Caco-2 (cell line): ENCODE measurements around the gene LYVE1. TPM values are rescaled to one million over a fixed set of nuclear protein-coding genes. Genes with fewer than 3 reads are reported as not detected.

ENCODE experiments used
- BruUV-seq: library from RNA; stranded (reverse); fragments of 400-500 nt; replicated peaks from 2 replicates; lab custom pipeline; 2021; lab: Mats Ljungman, UMichigan
- CTCF ChIA-PET: fragments of 300-600 bp; sonication (Branson Sonifier 250); formaldehyde crosslinking; loops from one replicate; lab custom pipeline; 2022; ENCODE audit warnings: antibody characterized with exemption; lab: Charles Lee
- POLR2A ChIA-PET: fragments of 300-600 bp; sonication (Branson Sonifier 250); formaldehyde crosslinking; loops from one replicate; lab custom pipeline; 2022; ENCODE audit warnings: antibody characterized with exemption; lab: Charles Lee
- DNase-seq, 2 experiments: peaks; one replicate each; pipeline versions ENCODE4 v3.0.0 to v3.0.0-alpha.2; 2020 to 2022
- H3K27me3 ChIP-seq: replicated peaks from 2 replicates; pipeline ENCODE4 v1.6.0; 2011; ENCODE audit warnings: low read length; ENCODE audit not compliant: control insufficient read depth, insufficient read depth
- H3K36me3 ChIP-seq: 2 replicates; pipeline ENCODE4 v1.5.1; 2011; ENCODE audit warnings: low read length; ENCODE audit not compliant: control insufficient read depth, insufficient read depth
- H3K4me1 ChIP-seq: fragments of 250-450 bp; sonication (Bioruptor Pico); 2 replicates; pipeline ENCODE4 v1.5.1; 2020; ENCODE audit warnings: mild to moderate bottlenecking
- H3K4me3 ChIP-seq: 2 replicates; pipeline ENCODE4 v1.5.1; 2011; ENCODE audit warnings: low read depth, mild to moderate bottlenecking, control low read depth, low read length
- H3K9me3 ChIP-seq: fragments of 250-450 bp; sonication (Bioruptor Pico); 2 replicates; pipeline ENCODE4 v1.5.1; 2020; ENCODE audit warnings: mild to moderate bottlenecking, moderate library complexity
- H3K27ac Mint-ChIP-seq: one replicate; pipeline ENCODE4 v1.8.0; 2022; ENCODE audit warnings: mixed read lengths; ENCODE audit not compliant: unreplicated experiment
- H3K27me3 Mint-ChIP-seq: one replicate; pipeline ENCODE4 v1.8.0; 2022; ENCODE audit warnings: mixed read lengths; ENCODE audit not compliant: insufficient read depth, unreplicated experiment
- H3K36me3 Mint-ChIP-seq: one replicate; pipeline ENCODE4 v1.8.0; 2022; ENCODE audit warnings: mild to moderate bottlenecking, mixed read lengths; ENCODE audit not compliant: insufficient read depth, unreplicated experiment
- H3K4me1 Mint-ChIP-seq: one replicate; pipeline ENCODE4 v1.8.0; 2022; ENCODE audit warnings: low read depth, mixed read lengths; ENCODE audit not compliant: unreplicated experiment
- H3K4me3 Mint-ChIP-seq: one replicate; pipeline ENCODE4 v1.8.0; 2022; ENCODE audit warnings: mild to moderate bottlenecking, moderate library complexity, mixed read lengths; ENCODE audit not compliant: unreplicated experiment
- H3K9me3 Mint-ChIP-seq: one replicate; pipeline ENCODE4 v1.8.0; 2022; ENCODE audit warnings: mixed read lengths; ENCODE audit not compliant: unreplicated experiment
- intact Hi-C: fragments of 100-400 bp; cut with micrococcal nuclease; formaldehyde crosslinking; loops from one replicate; pipeline ENCODE4 v1.10.0; 2022; ENCODE audit not compliant: unreplicated experiment
- total RNA-seq: library from RNA; stranded (reverse); gene quantifications from 2 replicates; pipeline ENCODE4 v1.2.3, GENCODE V29; 2022
- TF ChIP-seq, protein P1 (sequence below), 2 experiments: fragments of 200-600 bp in 1 of 2; IDR thresholded peaks; 1 replicate in 1 of 2; 2 replicates in 1 of 2; pipeline versions ENCODE4 v1.5.1 to v1.8.0; 2011 to 2022; ENCODE audit warnings: antibody characterized with exemption in 1 of 2, control low read depth in 1 of 2, inconsistent platforms in 1 of 2, low read depth in 1 of 2, low read length in 1 of 2, mild to moderate bottlenecking in 1 of 2, moderate library complexity in 1 of 2; ENCODE audit not compliant: insufficient read depth in 1 of 2, severe bottlenecking in 1 of 2, unreplicated experiment in 1 of 2

LYVE1 gene
- total RNA-seq, 1 experiment from 2014 or later = not detected

DNA sequence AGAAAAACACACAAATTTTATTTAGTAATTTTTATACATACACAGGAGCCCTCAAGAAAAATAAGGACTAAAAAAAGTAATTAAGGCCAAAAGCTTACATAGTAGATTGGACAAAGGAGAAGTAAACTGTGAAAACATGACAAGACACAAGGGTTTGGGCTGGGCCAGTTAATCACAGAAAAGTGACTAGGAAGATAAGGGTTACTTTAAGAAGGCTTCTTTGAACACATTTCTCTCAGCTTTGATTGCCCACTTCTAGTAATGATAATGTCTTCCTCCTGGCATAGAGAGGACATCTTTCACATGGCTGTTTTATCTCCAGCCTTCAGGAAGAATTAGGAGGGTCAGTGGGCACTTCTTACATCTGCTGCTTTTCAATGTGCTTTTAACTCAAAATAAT, 30.9 kb downstream of the LYVE1 start:
- H3K27me3 ChIP-seq = no peaks in the 10 kb centered on the region
- Mint-ChIP-seq H3K36me3 (peaks cover 17% of the 10 kb centered on the region), H3K27ac (no peak overlapping the region), H3K4me3 (no peak overlapping the region), H3K4me1 (peaks cover 7% of the 10 kb centered on the region), H3K9me3 (no peaks in the 10 kb centered on the region), H3K27me3 (no peaks in the 10 kb centered on the region)
- BruUV-seq = no TSS peak
- no peaks in the 10 kb centered on the region for H3K36me3 ChIP-seq
- H3K9me3 ChIP-seq = no peaks in the 10 kb centered on the region
- intact Hi-C loops = no loop called here
- H3K4me1 ChIP-seq = peaks cover 19% of the 10 kb centered on the region
- ChIA-PET POLR2A (no interaction called here), CTCF (interaction anchor here (1.4 kb wide), 1 partner anchor 197 kb away, joined by 3 read pairs; no protein-coding TSS in a partner anchor)
- H3K4me3 ChIP-seq = no peak overlapping the region
- no peak for DNase-seq
- TF ChIP-seq, protein P1, sequence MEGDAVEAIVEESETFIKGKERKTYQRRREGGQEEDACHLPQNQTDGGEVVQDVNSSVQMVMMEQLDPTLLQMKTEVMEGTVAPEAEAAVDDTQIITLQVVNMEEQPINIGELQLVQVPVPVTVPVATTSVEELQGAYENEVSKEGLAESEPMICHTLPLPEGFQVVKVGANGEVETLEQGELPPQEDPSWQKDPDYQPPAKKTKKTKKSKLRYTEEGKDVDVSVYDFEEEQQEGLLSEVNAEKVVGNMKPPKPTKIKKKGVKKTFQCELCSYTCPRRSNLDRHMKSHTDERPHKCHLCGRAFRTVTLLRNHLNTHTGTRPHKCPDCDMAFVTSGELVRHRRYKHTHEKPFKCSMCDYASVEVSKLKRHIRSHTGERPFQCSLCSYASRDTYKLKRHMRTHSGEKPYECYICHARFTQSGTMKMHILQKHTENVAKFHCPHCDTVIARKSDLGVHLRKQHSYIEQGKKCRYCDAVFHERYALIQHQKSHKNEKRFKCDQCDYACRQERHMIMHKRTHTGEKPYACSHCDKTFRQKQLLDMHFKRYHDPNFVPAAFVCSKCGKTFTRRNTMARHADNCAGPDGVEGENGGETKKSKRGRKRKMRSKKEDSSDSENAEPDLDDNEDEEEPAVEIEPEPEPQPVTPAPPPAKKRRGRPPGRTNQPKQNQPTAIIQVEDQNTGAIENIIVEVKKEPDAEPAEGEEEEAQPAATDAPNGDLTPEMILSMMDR (IDR thresholded peaks at IDR 0.05; ENCODE audit: insufficient read depth in 1 of 2, low read depth in 1 of 2, low read length in 1 of 2, severe bottlenecking in 1 of 2, unreplicated experiment in 1 of 2) = no peak

DNA sequence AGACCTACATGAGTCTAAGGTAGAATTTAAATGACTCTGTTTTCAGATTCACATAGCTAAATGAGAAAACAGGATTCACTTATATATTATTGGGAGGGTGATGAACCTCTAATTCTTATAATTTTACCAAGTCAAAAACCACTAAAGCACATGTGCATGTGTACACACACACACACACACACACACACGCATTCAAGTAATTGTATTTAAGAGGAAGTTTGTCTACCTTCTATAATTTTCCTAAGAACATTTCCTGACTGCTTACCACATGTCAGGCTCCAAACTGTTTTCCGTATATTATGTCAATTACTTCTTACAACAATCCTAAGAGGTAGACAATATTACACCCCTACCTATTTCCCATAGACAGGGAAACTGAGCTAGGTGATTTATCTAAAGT, 34.1 kb downstream of the LYVE1 start:
- Histone ChIP-seq H3K9me3 (no peaks in the 10 kb centered on the region), H3K4me3 (no peak overlapping the region), H3K27me3 (no peaks in the 10 kb centered on the region), H3K4me1 (peaks cover 15% of the 10 kb centered on the region), H3K36me3 (no peaks in the 10 kb centered on the region)
- no peak overlapping the region for H3K4me3 Mint-ChIP-seq
- peaks cover 4% of the 10 kb centered on the region for H3K4me1 Mint-ChIP-seq
- TF ChIP-seq, protein P1 (IDR thresholded peaks at IDR 0.05; ENCODE audit: insufficient read depth in 1 of 2, low read depth in 1 of 2, low read length in 1 of 2, severe bottlenecking in 1 of 2, unreplicated experiment in 1 of 2) = no peak
- BruUV-seq = no TSS peak
- no peak overlapping the region for H3K27ac Mint-ChIP-seq
- intact Hi-C loops = no loop called here
- no peaks in the 10 kb centered on the region for H3K27me3 Mint-ChIP-seq
- no peaks in the 10 kb centered on the region for H3K9me3 Mint-ChIP-seq
- POLR2A ChIA-PET = no interaction called here
- peaks cover 28% of the 10 kb centered on the region for H3K36me3 Mint-ChIP-seq
- CTCF ChIA-PET = no interaction called here
- no peak for DNase-seq

DNA sequence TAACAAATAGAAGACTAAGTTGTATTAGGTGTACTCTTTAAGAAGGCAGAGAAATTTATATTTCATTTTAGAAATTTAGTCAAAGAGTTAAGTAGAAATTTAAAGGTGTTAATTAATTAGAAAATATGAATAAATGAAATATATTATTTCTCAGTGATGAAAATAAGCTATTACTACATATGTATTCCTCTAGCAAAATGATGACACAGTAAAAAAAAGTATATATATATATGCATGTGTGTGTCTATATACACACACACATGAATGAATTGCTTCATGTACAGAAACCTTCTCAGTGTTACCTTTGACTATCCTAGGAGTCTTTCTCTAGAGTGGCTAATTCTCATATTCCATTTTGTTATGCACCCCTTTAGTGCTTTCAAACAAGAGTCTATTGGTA, 35.1 kb downstream of the LYVE1 start:
- Mint-ChIP-seq H3K9me3 (no peaks in the 10 kb centered on the region), H3K36me3 (peaks cover 32% of the 10 kb centered on the region), H3K4me1 (peaks cover 8% of the 10 kb centered on the region), H3K27ac (no peak overlapping the region), H3K27me3 (no peaks in the 10 kb centered on the region), H3K4me3 (no peak overlapping the region)
- no peak for DNase-seq
- no peaks in the 10 kb centered on the region for H3K27me3 ChIP-seq
- no peak overlapping the region for H3K4me3 ChIP-seq
- no peaks in the 10 kb centered on the region; the same call in 1 of the 2 replicates for H3K36me3 ChIP-seq
- ChIA-PET CTCF (interaction anchor here (1.2 kb wide), 1 partner anchor 7 kb away, joined by 3 read pairs; the partner anchor contains the start of gene RNF141), POLR2A (no interaction called here)
- TF ChIP-seq, protein P1 (IDR thresholded peaks at IDR 0.05; ENCODE audit: insufficient read depth in 1 of 2, low read depth in 1 of 2, low read length in 1 of 2, severe bottlenecking in 1 of 2, unreplicated experiment in 1 of 2) = no peak
- no TSS peak for BruUV-seq
- intact Hi-C loops = no loop called here
- no peaks in the 10 kb centered on the region for H3K9me3 ChIP-seq
- H3K4me1 ChIP-seq = peaks cover 15% of the 10 kb centered on the region
